K562 (cell line): ENCODE measurements around the gene TMED5. TPM values are rescaled to one million over a fixed set of nuclear protein-coding genes. Genes with fewer than 3 reads are reported as not detected.
A peak's percentile ranks its signal among the peaks of the same experiment; 100 is the strongest.

ENCODE experiments used
- ATAC-seq: fragments of 200-7000 bp; cut with Tn5 transposase; 3 replicates; pipeline ENCODE4 v1.9.1; 2020; ENCODE audit warnings: moderate library complexity
- BruUV-seq: library from RNA; stranded (reverse); fragments of 400-500 nt; replicated peaks from 2 replicates; lab custom pipeline; 2021; lab: Mats Ljungman, UMichigan
- CTCF ChIA-PET: fragments of 300-600 bp; formaldehyde crosslinking; extraction: SDS; loops from one replicate; lab custom pipeline; 2021; ENCODE audit warnings: low intra/inter-chr PET ratio; lab: Yijun Ruan, JAX
- POLR2A ChIA-PET: fragments of 300-600, 350-650 bp; sonication (Branson Sonifier 250); formaldehyde crosslinking; extraction: SDS; loops from one replicate; lab custom pipeline; 2021; ENCODE audit warnings: antibody characterized with exemption, inconsistent platforms; lab: Yijun Ruan, JAX
- DNase-seq, 4 experiments: peaks; one replicate each; pipeline versions ENCODE4 v3.0.0 to v3.0.0-alpha.2; 2011 to 2018; ENCODE audit warnings: low spot score in 3 of 4, mixed read lengths in 3 of 4; ENCODE audit errors: extremely low read depth in 1 of 4
- FAIRE-seq: peaks from 2 replicates; lab custom pipeline; 2011; peaks lifted over from hg19 to GRCh38; lab: Jason Lieb, UNC
- H2AFZ ChIP-seq: 2 replicates; pipeline ENCODE4 v1.6.0; 2011; ENCODE audit warnings: low read depth, low read length, control low read depth, inconsistent platforms
- H3K27ac ChIP-seq: fragments of 200-600 bp; 3 replicates; pipeline ENCODE4 v1.8.0; 2011; ENCODE audit warnings: low read depth, mild to moderate bottlenecking, control low read depth, inconsistent platforms, low read length, moderate library complexity, mixed read lengths; ENCODE audit errors: extremely low read depth
- H3K27me3 ChIP-seq, 2 experiments: fragments of 300-600 bp in 1 of 2; 2 replicates in 1 of 2; 3 replicates in 1 of 2; pipeline versions ENCODE4 v1.6.0 to v1.8.0; 2011; ENCODE audit warnings: inconsistent platforms in 2 of 2, low read length in 2 of 2, mild to moderate bottlenecking in 1 of 2, mixed read lengths in 1 of 2, moderate library complexity in 1 of 2; ENCODE audit not compliant: control insufficient read depth in 2 of 2, insufficient read depth in 2 of 2
- H3K36me3 ChIP-seq: fragments of 300-600 bp; 3 replicates; pipeline ENCODE4 v1.8.0; 2011; ENCODE audit warnings: mild to moderate bottlenecking, low read length, inconsistent platforms; ENCODE audit not compliant: control insufficient read depth, insufficient read depth
- H3K4me1 ChIP-seq, 2 experiments: fragments of 200-600 bp in 1 of 2; replicated peaks in 1 of 2; 2 replicates in 1 of 2; 3 replicates in 1 of 2; pipeline versions ENCODE4 v1.5.1 to v1.8.0; 2011; ENCODE audit warnings: inconsistent platforms in 2 of 2, low read length in 2 of 2, mild to moderate bottlenecking in 1 of 2, mixed read lengths in 1 of 2, moderate library complexity in 1 of 2; ENCODE audit not compliant: control insufficient read depth in 2 of 2, insufficient read depth in 2 of 2
- H3K4me2 ChIP-seq: 2 replicates; pipeline ENCODE4 v1.6.1; 2011; ENCODE audit warnings: low read length, control low read depth, inconsistent platforms, mixed read lengths; ENCODE audit not compliant: insufficient read depth
- H3K4me3 ChIP-seq: fragments of 200-600 bp; sonication (generic), shearing (Covaris generic); 2 replicates; pipeline ENCODE4 v1.5.1; 2016; ENCODE audit warnings: control low read depth, inconsistent platforms
- H3K79me2 ChIP-seq: fragments of 200-600 bp; 3 replicates; pipeline ENCODE4 v1.8.0; 2011; ENCODE audit warnings: low read length, inconsistent platforms; ENCODE audit not compliant: control insufficient read depth, insufficient read depth
- H3K9ac ChIP-seq, 2 experiments: 2 replicates each; pipeline versions ENCODE4 v1.6.0 to v1.6.1; 2011; ENCODE audit warnings: low read depth in 2 of 2, low read length in 2 of 2, control low read depth in 1 of 2, inconsistent platforms in 1 of 2, mild to moderate bottlenecking in 1 of 2, mixed read lengths in 1 of 2; ENCODE audit not compliant: insufficient read depth in 1 of 2
- H3K9me1 ChIP-seq: one replicate; pipeline ENCODE4 v1.6.0; 2011; ENCODE audit warnings: inconsistent platforms, mild to moderate bottlenecking, low read length, moderate library complexity; ENCODE audit not compliant: control insufficient read depth, insufficient read depth
- H3K9me3 ChIP-seq: replicated peaks from 2 replicates; pipeline ENCODE4 v1.5.1; 2011; ENCODE audit warnings: low read depth, low read length, inconsistent platforms; ENCODE audit not compliant: control insufficient read depth, insufficient read depth
- H4K20me1 ChIP-seq: replicated peaks from 2 replicates; pipeline ENCODE4 v1.6.1; 2011; ENCODE audit warnings: low read length, inconsistent platforms, mixed read lengths; ENCODE audit not compliant: control insufficient read depth, insufficient read depth
- BCOR ChIP-seq: fragments of 450-650 bp; IDR thresholded peaks from 2 replicates; pipeline ENCODE4 v1.6.1; 2016
- DDX20 ChIP-seq: fragments of 450-650 bp; IDR thresholded peaks from 2 replicates; pipeline ENCODE4 v1.6.1; 2016; ENCODE audit warnings: missing genetic modification characterization, low read depth, mild to moderate bottlenecking, missing compliant biosample characterization, moderate library complexity
- FOSL1 ChIP-seq: fragments of 200-800 bp; sonication (Bioruptor generic); conservative IDR thresholded peaks from 2 replicates; pipeline ENCODE4 v1.6.1; 2016; ENCODE audit warnings: missing genetic modification characterization, missing compliant biosample characterization
- IFI16 ChIP-seq: fragments of 250-450 bp; sonication (Bioruptor Pico); IDR thresholded peaks from 2 replicates; pipeline ENCODE4 v2.1.2; 2022; ENCODE audit warnings: mild to moderate bottlenecking, inconsistent platforms
- JUND ChIP-seq, 2 experiments: IDR thresholded peaks; 2 replicates in 1 of 2; 3 replicates in 1 of 2; pipeline ENCODE4 v1.6.1; 2011; ENCODE audit warnings: borderline replicate concordance in 2 of 2, low read depth in 2 of 2, low read length in 2 of 2, improper control_type of control experiment in 1 of 2, missing biosample characterization in 1 of 2, missing genetic modification characterization in 1 of 2, missing genetic modification reagents in 1 of 2
- POLR3A ChIP-seq: IDR thresholded peaks from 2 replicates; pipeline ENCODE4 v1.6.1; 2011; ENCODE audit warnings: borderline replicate concordance, mild to moderate bottlenecking, moderate library complexity; ENCODE audit not compliant: insufficient read length, insufficient read depth; ENCODE audit errors: extremely low read depth
- SAFB2 ChIP-seq: fragments of 200-400 bp; formaldehyde crosslinking; IDR thresholded peaks from 2 replicates; pipeline ENCODE4 v1.6.1; 2018; ENCODE audit warnings: borderline replicate concordance, low read length, low read depth, moderate library complexity; ENCODE audit not compliant: severe bottlenecking
- SETDB1 ChIP-seq: IDR thresholded peaks from one replicate; pipeline ENCODE4 v1.6.1; 2012; ENCODE audit warnings: low read length, control low read depth, inconsistent platforms
- SNRNP70 ChIP-seq: fragments of 200-400 bp; formaldehyde crosslinking; optimal IDR thresholded peaks from 2 replicates; pipeline ENCODE3; 2017; ENCODE audit warnings: low read depth, low read length
- TCF7 ChIP-seq: sonication (generic); IDR thresholded peaks from 2 replicates; pipeline ENCODE4 v1.6.1; 2016; ENCODE audit warnings: antibody characterized with exemption, borderline replicate concordance
- TEAD2 ChIP-seq: fragments of 450-650 bp; IDR thresholded peaks from 2 replicates; pipeline ENCODE4 v1.6.1; 2016; ENCODE audit warnings: missing genetic modification characterization, control low read depth, missing compliant biosample characterization
- ZNF584 ChIP-seq: fragments of 200-800 bp; sonication (Bioruptor generic); IDR thresholded peaks from 2 replicates; pipeline ENCODE4 v1.6.1; 2016; ENCODE audit warnings: low read depth, mild to moderate bottlenecking, missing genetic modification characterization, missing compliant biosample characterization
- in situ Hi-C: fragments of 300-500 bp; cut with MboI; formaldehyde crosslinking; loops from 4 replicates; pipeline ENCODE4 v1.15.0; 2018; ENCODE audit warnings: inconsistent platforms, mixed read lengths
- intact Hi-C: fragments of 100-400 bp; cut with micrococcal nuclease; formaldehyde crosslinking; loops from 2 replicates; pipeline ENCODE4 v1.14.2; 2022
- polyA plus RNA-seq, 8 experiments: library from polyadenylated mRNA; depleted of rRNA in 4 of 8; stranded (reverse) in 5 of 8; unstranded in 3 of 8; fragments of >200 nt; fragmentation: Nextera tagmentation in 2 of 8; fragmentation: Illumina TruSeq in 1 of 8; extraction: Ambion mirVana in 2 of 8; extraction: Trizol in 1 of 8; gene quantifications; 2 replicates each; pipeline versions ENCODE4 v1.2.1 to v1.2.3, GENCODE V29; 2011 to 2014; ENCODE audit warnings: inconsistent platforms in 1 of 8, missing spikeins in 1 of 8
- total RNA-seq, 7 experiments: library from RNA; depleted of rRNA in 6 of 7; stranded (reverse); fragments of >200 nt in 6 of 7; fragmentation: Illumina TruSeq in 2 of 7; extraction: Trizol in 2 of 7; gene quantifications; 2 replicates each; pipeline versions ENCODE4 v1.2.1 to v1.2.3, GENCODE V29; 2011 to 2021; ENCODE audit warnings: low replicate concordance in 1 of 7

TMED5 gene
- total and polyA plus RNA-seq, 9 of the 15 experiments (the other 6 are each of a cell fraction or from before 2014, with no cell fraction given) = 28.7 to 83.7 (median 67.2) TPM

- Histone ChIP-seq H3K36me3 (peaks cover 58% of the 10 kb centered on the region), H3K4me1 (0 out of 5 replicates have a peak, but pooled peaks cover 0 to 5% of the 10 kb centered on the region in 2 experiments), H3K27me3 (no peaks in the 10 kb centered on the region), H2AFZ (no peak overlapping the region), H3K4me3 (no peak overlapping the region), H3K9me1 (no peaks in the 10 kb centered on the region), H3K4me2 (no peak overlapping the region), H3K27ac (peak overlapping the region; percentile 25; the same call in 1 of the 3 replicates), H3K9me3 (peaks cover 6% of the 10 kb centered on the region), H3K9ac (no peak overlapping the region), H3K79me2 (peaks cover 74% of the 10 kb centered on the region), H4K20me1 (no peaks in the 10 kb centered on the region)
- ChIA-PET CTCF (no interaction called here), POLR2A (interaction anchor here (0.7 kb wide), 1 partner anchor 10 kb away, joined by 4 read pairs; no protein-coding TSS in a partner anchor)
- intact Hi-C loops (no loop called here), in situ Hi-C loops (no loop called here)
- ATAC-seq = peak; percentile 28
- FAIRE-seq = no peak
- TF ChIP-seq DDX20 (tag) (no peak), ZNF584 (CRISPR knock-in tag) (no peak), TCF7 (no peak), SAFB2 (no peak), SNRNP70 (no peak), SETDB1 (no peak), BCOR (no peak), JUND (IDR thresholded peaks at IDR 0.05; ENCODE audit: borderline replicate concordance, low read depth, low read length) (0 out of 2 replicates have a peak, but pooled peaks have one; percentile 11), JUND (tag; IDR thresholded peaks at IDR 0.05; ENCODE audit: borderline replicate concordance, low read depth, low read length) (peak; percentile 49; the same call in 1 of the 3 replicates), IFI16 (CRISPR knock-in tag) (no peak), FOSL1 (tag) (peak; percentile 42), TEAD2 (tag) (no peak), POLR3A (no peak)
- no peak for DNase-seq
- BruUV-seq = no TSS peak
Observed at GRCh38 chr1:93111561-93111960, 68.7 kb downstream of the TMED5 start.
